Activated CD4-positive, alpha-beta memory T cell treated with anti-CD3 and anti-CD28 coated beads for 36 hours (primary cell): ENCODE results near the gene TRPV3. TPM values are rescaled to one million over a fixed set of nuclear protein-coding genes. Genes with fewer than 3 reads are reported as not detected.

Experiments
- CTCF ChIA-PET: fragments of 350-600 bp; sonication (Branson Sonifier 250); formaldehyde crosslinking; loops from one replicate; lab custom pipeline; 2021; ENCODE audit warnings: antibody characterized with exemption, inconsistent platforms; lab: Charles Lee
- POLR2A ChIA-PET: fragments of 350-600 bp; sonication (Branson Sonifier 250); formaldehyde crosslinking; loops from one replicate; lab custom pipeline; 2021; ENCODE audit warnings: antibody characterized with exemption; lab: Charles Lee
- DNase-seq: peaks from one replicate; pipeline ENCODE4 v3.0.0-alpha.2; 2020
- H3K27ac Mint-ChIP-seq: one replicate; pipeline ENCODE4 v1.8.0; 2021; ENCODE audit warnings: mixed read lengths
- H3K27me3 Mint-ChIP-seq: one replicate; pipeline ENCODE4 v1.8.0; 2021; ENCODE audit warnings: mixed read lengths
- H3K36me3 Mint-ChIP-seq: one replicate; pipeline ENCODE4 v1.8.0; 2021; ENCODE audit warnings: mixed read lengths
- H3K4me1 Mint-ChIP-seq: one replicate; pipeline ENCODE4 v1.8.0; 2021; ENCODE audit warnings: low read depth, mixed read lengths
- H3K4me3 Mint-ChIP-seq: one replicate; pipeline ENCODE4 v1.8.0; 2021; ENCODE audit warnings: mild to moderate bottlenecking, mixed read lengths
- H3K9me3 Mint-ChIP-seq: one replicate; pipeline ENCODE4 v1.8.0; 2021; ENCODE audit warnings: mixed read lengths
- intact Hi-C: fragments of 100-400 bp; cut with micrococcal nuclease; formaldehyde crosslinking; loops from one replicate; pipeline ENCODE4 v1.15.1; 2023
- total RNA-seq, 2 experiments: library from RNA; stranded (reverse); gene quantifications; one replicate each; pipeline ENCODE4 v1.2.3, GENCODE V29; 2021

TRPV3 gene
- total RNA-seq, 2 experiments from 2014 or later: 0.77 to 0.97 TPM

- H3K27ac Mint-ChIP-seq: no peak overlapping the region
- CTCF ChIA-PET: no interaction called here
- no peak for DNase-seq
- no peaks in the 10 kb centered on the region for H3K4me1 Mint-ChIP-seq
- peaks cover 2% of the 10 kb centered on the region for H3K9me3 Mint-ChIP-seq
- H3K4me3 Mint-ChIP-seq: no peak overlapping the region
- H3K36me3 Mint-ChIP-seq: no peaks in the 10 kb centered on the region
- POLR2A ChIA-PET: no interaction called here
- intact Hi-C loops: no loop called here
- H3K27me3 Mint-ChIP-seq: peaks cover 5% of the 10 kb centered on the region
Observed at GRCh38 chr17:3506054-3506453, 51.6 kb downstream of the TRPV3 start.

GRCh38 chr17:3505008-3505407 is 52.6 kb downstream of the TRPV3 start:
- ChIA-PET POLR2A (no interaction called here), CTCF (no interaction called here)
- Mint-ChIP-seq H3K27me3 (peaks cover 5% of the 10 kb centered on the region), H3K4me3 (no peak overlapping the region), H3K27ac (no peak overlapping the region), H3K36me3 (no peaks in the 10 kb centered on the region), H3K4me1 (no peaks in the 10 kb centered on the region), H3K9me3 (peaks cover 2% of the 10 kb centered on the region)
- intact Hi-C loops: no loop called here
- DNase-seq: no peak

- Mint-ChIP-seq H3K36me3 (no peaks in the 10 kb centered on the region), H3K9me3 (no peaks in the 10 kb centered on the region), H3K4me1 (no peaks in the 10 kb centered on the region), H3K4me3 (no peak overlapping the region), H3K27me3 (peaks cover 5% of the 10 kb centered on the region), H3K27ac (no peak overlapping the region)
- POLR2A ChIA-PET: no interaction called here
- DNase-seq: no peak
- intact Hi-C loops: no loop called here
- CTCF ChIA-PET: no interaction called here
Observed at GRCh38 chr17:3503285-3503684, 54.3 kb downstream of the TRPV3 start.

GRCh38 chr17:3502466-3502865 is 55.1 kb downstream of the TRPV3 start:
- H3K27me3 Mint-ChIP-seq: peaks cover 5% of the 10 kb centered on the region
- no peak overlapping the region for H3K4me3 Mint-ChIP-seq
- intact Hi-C loops: no loop called here
- ChIA-PET CTCF (no interaction called here), POLR2A (no interaction called here)
- DNase-seq: no peak
- no peaks in the 10 kb centered on the region for H3K36me3 Mint-ChIP-seq
- H3K4me1 Mint-ChIP-seq: no peaks in the 10 kb centered on the region
- no peak overlapping the region for H3K27ac Mint-ChIP-seq
- no peaks in the 10 kb centered on the region for H3K9me3 Mint-ChIP-seq

GRCh38 chr17:3501344-3501743 is 56.3 kb downstream of the TRPV3 start:
- POLR2A ChIA-PET: no interaction called here

GRCh38 chr17:3497101-3497500 is 60.5 kb downstream of the TRPV3 start:
- H3K4me1 Mint-ChIP-seq: no peaks in the 10 kb centered on the region
- H3K4me3 Mint-ChIP-seq: no peak overlapping the region
- no peak overlapping the region for H3K27ac Mint-ChIP-seq
- peaks cover 1% of the 10 kb centered on the region for H3K27me3 Mint-ChIP-seq
- intact Hi-C loops: no loop called here
- no peak for DNase-seq
- POLR2A ChIA-PET: no interaction called here
- no peaks in the 10 kb centered on the region for H3K36me3 Mint-ChIP-seq
- CTCF ChIA-PET: no interaction called here
- no peaks in the 10 kb centered on the region for H3K9me3 Mint-ChIP-seq

More at GRCh38 chr17:3501344-3501743, 56.3 kb downstream of the TRPV3 start:
- DNase-seq: no peak
- Mint-ChIP-seq H3K36me3 (no peaks in the 10 kb centered on the region), H3K9me3 (no peaks in the 10 kb centered on the region), H3K27ac (no peak overlapping the region), H3K4me1 (no peaks in the 10 kb centered on the region), H3K4me3 (no peak overlapping the region), H3K27me3 (peaks cover 3% of the 10 kb centered on the region)
- intact Hi-C loops: no loop called here
- CTCF ChIA-PET: no interaction called here

- no peak overlapping the region for H3K27ac Mint-ChIP-seq
- POLR2A ChIA-PET: no interaction called here
- no peaks in the 10 kb centered on the region for H3K4me1 Mint-ChIP-seq
- CTCF ChIA-PET: no interaction called here
- H3K9me3 Mint-ChIP-seq: no peaks in the 10 kb centered on the region
- no peaks in the 10 kb centered on the region for H3K36me3 Mint-ChIP-seq
- H3K27me3 Mint-ChIP-seq: peaks cover 24% of the 10 kb centered on the region
- intact Hi-C loops: no loop called here
- DNase-seq: no peak
- no peak overlapping the region for H3K4me3 Mint-ChIP-seq
Observed at GRCh38 chr17:3485481-3486068, 72.0 kb downstream of the TRPV3 start.

- ChIA-PET CTCF (no interaction called here), POLR2A (no interaction called here)
Observed at GRCh38 chr17:3482852-3483251, 74.8 kb downstream of the TRPV3 start.

GRCh38 chr17:3479988-3480387 is 77.6 kb downstream of the TRPV3 start:
- CTCF ChIA-PET: no interaction called here
- peaks cover 5% of the 10 kb centered on the region for H3K4me1 Mint-ChIP-seq
- no peaks in the 10 kb centered on the region for H3K9me3 Mint-ChIP-seq
- H3K27ac Mint-ChIP-seq: no peak overlapping the region
- no peak for DNase-seq
- POLR2A ChIA-PET: no interaction called here
- peaks cover 12% of the 10 kb centered on the region for H3K27me3 Mint-ChIP-seq
- H3K36me3 Mint-ChIP-seq: no peaks in the 10 kb centered on the region
- H3K4me3 Mint-ChIP-seq: no peak overlapping the region
- intact Hi-C loops: no loop called here

More at GRCh38 chr17:3482852-3483251, 74.8 kb downstream of the TRPV3 start:
- no peak overlapping the region for H3K4me3 Mint-ChIP-seq
- no peaks in the 10 kb centered on the region for H3K36me3 Mint-ChIP-seq
- no peak for DNase-seq
- peaks cover 22% of the 10 kb centered on the region for H3K27me3 Mint-ChIP-seq
- H3K9me3 Mint-ChIP-seq: no peaks in the 10 kb centered on the region
- intact Hi-C loops: no loop called here
- no peaks in the 10 kb centered on the region for H3K4me1 Mint-ChIP-seq
- H3K27ac Mint-ChIP-seq: no peak overlapping the region

- POLR2A ChIA-PET: no interaction called here
- Mint-ChIP-seq H3K9me3 (no peaks in the 10 kb centered on the region), H3K4me3 (no peak within 1 kb of the TSS), H3K27ac (no peak within 1 kb of the TSS), H3K27me3 (peaks cover 5% of the 10 kb centered on the region), H3K36me3 (no peaks in the 10 kb centered on the region), H3K4me1 (peaks cover 5% of the 10 kb centered on the region)
- intact Hi-C loops: no loop called here
- CTCF ChIA-PET: no interaction called here
- DNase-seq: no peak
Observed at GRCh38 chr17:3475812-3476610, 81.6 kb downstream of the TRPV3 start, which contains the start of gene ASPA. ASPA (plus strand) TSS chr17:3475997; CDS start chr17:3476160, 163 bp downstream.

GRCh38 chr17:3475251-3475685 is 82.3 kb downstream of the TRPV3 start:
- no peak overlapping the region for H3K27ac Mint-ChIP-seq
- H3K4me3 Mint-ChIP-seq: no peak overlapping the region
- H3K36me3 Mint-ChIP-seq: no peaks in the 10 kb centered on the region
- H3K9me3 Mint-ChIP-seq: no peaks in the 10 kb centered on the region
- ChIA-PET CTCF (no interaction called here), POLR2A (no interaction called here)
- no peak for DNase-seq
- H3K4me1 Mint-ChIP-seq: peaks cover 5% of the 10 kb centered on the region
- peaks cover 5% of the 10 kb centered on the region for H3K27me3 Mint-ChIP-seq
- intact Hi-C loops: no loop called here

- DNase-seq: no peak
- no peaks in the 10 kb centered on the region for H3K36me3 Mint-ChIP-seq
- POLR2A ChIA-PET: no interaction called here
- CTCF ChIA-PET: no interaction called here
- intact Hi-C loops: no loop called here
- peaks cover 5% of the 10 kb centered on the region for H3K4me1 Mint-ChIP-seq
- H3K27me3 Mint-ChIP-seq: peaks cover 6% of the 10 kb centered on the region
- no peaks in the 10 kb centered on the region for H3K9me3 Mint-ChIP-seq
- H3K4me3 Mint-ChIP-seq: no peak overlapping the region
- H3K27ac Mint-ChIP-seq: no peak overlapping the region
Observed at GRCh38 chr17:3474212-3474611, 83.4 kb downstream of the TRPV3 start.

GRCh38 chr17:3472137-3472536 is 85.5 kb downstream of the TRPV3 start:
- ChIA-PET CTCF (no interaction called here), POLR2A (no interaction called here)
- H3K27ac Mint-ChIP-seq: no peak overlapping the region
- peaks cover 4% of the 10 kb centered on the region for H3K27me3 Mint-ChIP-seq
- DNase-seq: no peak
- intact Hi-C loops: no loop called here
- peaks cover 5% of the 10 kb centered on the region for H3K4me1 Mint-ChIP-seq
- no peak overlapping the region for H3K4me3 Mint-ChIP-seq
- H3K36me3 Mint-ChIP-seq: no peaks in the 10 kb centered on the region
- no peaks in the 10 kb centered on the region for H3K9me3 Mint-ChIP-seq
